ENCODE measurements around the gene PRSS22.

Gene PRSS22

DNA sequence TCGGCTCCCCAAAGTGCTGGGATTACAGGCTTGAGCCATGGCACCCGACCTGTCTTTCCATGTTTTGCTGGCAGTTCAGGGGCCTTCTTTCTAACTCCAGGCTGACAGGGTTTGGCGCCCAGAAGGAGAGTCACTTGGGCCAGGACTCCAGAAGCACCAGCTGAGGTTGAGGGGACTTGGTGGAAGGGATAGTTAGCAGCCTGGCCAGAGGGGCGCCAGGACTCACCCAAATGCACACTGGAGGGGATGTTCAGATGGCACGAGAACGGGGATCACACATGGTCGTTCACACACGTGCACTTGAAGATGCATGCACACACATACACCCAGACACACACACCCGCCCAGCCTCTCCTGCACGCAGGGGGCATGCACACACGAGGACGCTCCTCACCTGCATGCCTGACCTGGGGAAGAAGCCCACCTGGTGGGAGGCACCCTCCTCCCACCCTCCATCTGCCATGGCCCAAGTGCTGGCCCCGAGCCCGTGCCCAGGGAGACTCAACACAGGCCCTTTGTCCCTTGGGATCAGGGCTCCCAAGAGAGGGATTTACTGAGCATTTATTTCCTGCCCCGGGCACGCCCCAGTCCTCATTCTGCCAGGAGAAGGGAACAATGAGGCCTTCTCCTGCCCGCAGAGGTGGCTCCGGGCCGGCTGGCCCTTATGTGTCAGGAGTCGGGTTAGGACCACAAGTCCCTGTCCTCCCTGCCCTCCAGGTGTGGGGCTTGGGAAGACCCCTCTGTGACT, 43.2 kb downstream of the PRSS22 start:
- no peak for DNase-seq (ENCODE audit: low read depth)

DNA sequence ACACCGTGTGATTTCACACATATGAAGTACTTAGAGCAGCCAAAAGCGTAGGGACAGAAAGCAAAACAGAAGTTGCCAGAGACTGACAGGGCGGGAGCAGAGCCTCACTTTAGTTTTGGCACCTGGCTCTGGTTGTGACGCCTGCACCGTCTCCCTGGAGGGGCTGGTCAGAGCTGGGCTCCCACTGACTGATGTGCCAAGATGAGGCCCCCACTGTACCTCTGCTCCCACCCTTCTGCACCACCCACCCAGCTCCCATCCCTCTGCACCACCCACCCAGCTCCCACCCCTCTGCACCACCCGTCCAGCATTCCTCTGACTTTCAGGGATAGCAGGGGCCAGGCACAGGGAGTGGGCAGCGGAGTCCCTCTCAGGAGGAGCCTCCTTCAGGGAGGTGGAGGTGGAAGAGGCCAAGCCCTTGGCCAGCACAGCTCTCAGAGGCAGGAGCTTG, 44.2 kb downstream of the PRSS22 start:
- no peak for DNase-seq (ENCODE audit: low read depth)

DNA sequence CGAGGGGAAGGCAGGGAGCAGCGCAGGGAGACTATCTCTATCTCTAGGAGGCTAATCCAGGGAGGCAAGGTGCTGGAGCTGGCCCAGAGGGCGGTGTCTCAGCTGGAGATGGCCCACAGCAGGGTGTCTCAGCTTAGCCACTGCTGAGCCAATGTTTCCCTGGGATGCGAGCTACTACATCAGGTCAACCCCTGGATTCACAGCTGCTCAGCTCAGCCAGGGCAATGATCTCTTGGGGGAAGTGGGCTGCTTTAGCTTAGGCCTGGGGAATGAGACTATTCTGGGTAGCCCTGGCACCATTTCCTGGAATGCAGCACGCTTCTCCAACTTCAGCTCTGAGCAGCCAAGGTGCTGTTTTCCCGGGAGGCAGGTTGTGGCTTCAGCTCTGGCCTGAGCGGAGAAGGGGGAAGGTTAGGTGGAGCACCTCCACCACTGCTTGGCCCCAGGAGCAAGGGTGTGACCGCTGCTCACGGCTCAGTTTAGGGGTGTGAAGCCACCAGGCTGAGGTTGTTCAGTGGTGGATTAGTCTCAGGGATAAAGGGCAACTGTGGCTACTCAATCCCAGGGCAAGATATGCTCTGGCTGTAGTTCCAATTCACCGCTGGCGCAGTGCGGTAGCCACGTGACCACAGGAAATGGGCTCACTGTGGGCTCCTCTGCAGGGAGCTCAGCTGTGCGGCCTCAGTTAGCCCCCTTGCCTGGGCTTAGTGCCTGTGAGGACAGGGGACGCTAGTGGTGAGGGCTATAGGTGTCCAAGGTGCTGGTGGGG, 46.1 kb downstream of the PRSS22 start:
- no peak for DNase-seq (ENCODE audit: low read depth)

- no peak for DNase-seq (ENCODE audit: low read depth)
Measured at GRCh38 chr16:2810651-2811050, 47.3 kb downstream of the PRSS22 start.

DNA sequence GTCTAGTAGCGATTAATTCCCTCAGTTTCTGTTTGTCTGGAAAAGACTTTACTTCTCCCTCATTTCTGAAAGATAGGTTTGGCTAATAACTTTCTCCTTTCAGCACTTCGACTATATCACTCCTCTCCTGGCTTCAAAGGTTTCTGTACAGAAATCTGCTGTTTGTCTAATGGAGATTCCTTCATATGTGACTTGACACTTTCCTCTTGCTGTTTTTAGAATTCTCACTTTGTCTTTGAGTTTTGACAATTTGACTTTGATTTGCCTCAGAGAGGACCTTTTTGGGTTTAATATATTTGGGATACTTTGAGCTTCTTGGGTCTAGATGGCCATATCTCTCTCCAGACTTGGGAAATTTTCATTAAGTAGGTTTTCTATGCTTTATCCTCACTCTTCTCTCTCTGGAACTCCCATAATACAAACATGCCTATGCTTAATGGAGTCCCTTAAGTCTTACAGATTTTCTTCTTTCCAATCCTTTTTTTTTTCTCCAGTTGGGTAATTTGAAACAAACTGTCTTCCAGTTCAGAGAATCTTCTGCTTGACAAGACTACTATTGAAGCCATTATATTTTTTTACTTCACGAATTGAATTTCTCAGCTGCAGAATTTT, 48.7 kb downstream of the PRSS22 start:
- no peak for DNase-seq (ENCODE audit: low read depth)

DNA sequence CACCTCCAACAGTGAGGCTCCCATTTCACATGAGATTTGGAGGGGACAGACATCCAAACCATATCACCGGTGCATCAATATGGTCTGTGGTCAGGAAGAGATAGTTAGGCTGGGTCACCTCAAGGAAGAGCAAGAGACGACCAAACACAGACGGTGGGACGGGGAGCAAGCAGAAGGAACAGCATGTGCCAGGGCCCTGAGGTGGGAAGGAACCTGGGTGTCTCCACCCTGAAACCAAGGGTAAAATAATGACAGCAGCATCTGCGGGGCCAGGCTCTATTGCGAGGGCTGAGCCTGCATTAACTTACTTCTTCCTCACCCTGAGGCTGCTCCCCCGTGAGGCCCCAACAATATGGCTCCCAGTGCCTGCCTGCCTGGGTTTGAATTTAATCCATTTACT, 49.8 kb downstream of the PRSS22 start:
- no peak for DNase-seq (ENCODE audit: low read depth)

GRCh38 chr16:2806286-2806685, 51.7 kb downstream of the PRSS22 start:
- DNase-seq (ENCODE audit: low read depth), result no peak

DNA sequence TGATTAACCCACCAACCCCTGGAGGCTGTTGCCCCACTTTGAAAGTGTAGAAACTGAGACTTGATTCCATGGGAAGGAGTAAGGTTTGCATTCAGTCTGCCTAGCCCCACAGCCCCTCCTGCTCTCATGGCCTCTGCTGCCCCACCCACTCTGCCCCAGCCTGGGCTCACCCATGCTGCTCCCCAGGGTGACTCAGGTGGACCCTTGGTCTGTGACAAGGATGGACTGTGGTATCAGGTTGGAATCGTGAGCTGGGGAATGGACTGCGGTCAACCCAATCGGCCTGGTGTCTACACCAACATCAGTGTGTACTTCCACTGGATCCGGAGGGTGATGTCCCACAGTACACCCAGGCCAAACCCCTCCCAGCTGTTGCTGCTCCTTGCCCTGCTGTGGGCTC, 53.2 kb downstream of the PRSS22 start:
- no peak for DNase-seq (ENCODE audit: low read depth)

DNA sequence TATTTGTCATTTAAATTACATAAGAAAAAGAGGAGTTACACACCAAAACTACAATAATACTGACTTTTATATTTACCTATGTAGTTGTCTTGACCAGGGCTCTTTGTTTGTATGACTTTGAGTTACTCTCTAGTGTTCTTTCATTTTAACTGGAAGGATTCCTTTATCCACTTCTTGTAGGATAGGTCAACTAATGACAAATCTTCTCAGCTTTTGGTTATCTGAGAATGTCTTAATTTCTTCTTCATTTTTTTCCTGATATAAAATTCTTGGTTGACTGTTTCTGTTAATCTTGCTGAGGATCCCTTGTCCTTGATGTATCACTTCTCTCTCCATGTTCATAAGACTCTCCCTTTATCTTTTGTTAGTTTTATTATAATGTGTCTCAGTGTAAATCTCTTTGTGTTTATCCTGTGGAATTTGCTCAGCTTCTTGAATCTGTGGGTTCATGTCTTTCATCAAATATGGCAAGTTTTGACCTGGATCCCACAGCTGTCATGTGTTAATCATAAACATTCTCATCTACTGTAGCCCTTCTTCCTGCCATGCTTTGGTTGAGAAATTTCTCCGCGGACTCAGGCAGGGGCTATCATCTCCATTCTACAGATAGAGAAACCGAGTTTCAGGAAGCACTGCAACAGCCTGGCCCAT, 54.3 kb downstream of the PRSS22 start:
- DNase-seq (ENCODE audit: low read depth), result no peak
